ENCODE results near the gene ODAD3.

ODAD3 gene

GRCh38 chr19:11405846-11406643 is 28.9 kb downstream of the ODAD3 start:
- CTCF ChIA-PET = interaction anchor here (1.0 to 2.4 kb wide), 10 partner anchors 12 to 76 kb away, joined by 3 to 9 read pairs (median 4); partner anchors contain the start of genes EPOR, ODAD3 and PRKCSH
- TF ChIP-seq CTCF (IDR thresholded peaks at IDR 0.05; ENCODE audit: control extremely low read depth, extremely low read depth, low read depth, missing control alignments) = peak; percentile 37
- POLR2A ChIA-PET = no interaction called here
- no peak for DNase-seq (ENCODE audit: extremely low spot score)

- CTCF ChIA-PET = interaction anchor here (1.2 to 2.2 kb wide), 2 partner anchors 22 to 24 kb away, joined by 4 to 8 read pairs; no protein-coding TSS in a partner anchor
- DNase-seq (ENCODE audit: extremely low spot score) = no peak
Measured at GRCh38 chr19:11404588-11405222, 30.2 kb downstream of the ODAD3 start.

GRCh38 chr19:11401808-11402543 is 32.9 kb downstream of the ODAD3 start:
- POLR2A ChIA-PET = interaction anchor here (0.6 kb wide), 1 partner anchor 33 kb away, joined by 3 read pairs; the partner anchor contains the start of gene ODAD3
- TF ChIP-seq CTCF (IDR thresholded peaks at IDR 0.05; ENCODE audit: control extremely low read depth, extremely low read depth, low read depth, missing control alignments) = no peak
- DNase-seq (ENCODE audit: extremely low spot score) = no peak
- CTCF ChIA-PET = interaction anchor here (1.2 to 2.9 kb wide), 3 partner anchors 9 to 21 kb away, joined by 3 to 10 read pairs (median 4); no protein-coding TSS in a partner anchor

More at GRCh38 chr19:11404588-11405222, 30.2 kb downstream of the ODAD3 start:
- POLR2A ChIA-PET = no interaction called here
- no peak for TF ChIP-seq CTCF (IDR thresholded peaks at IDR 0.05; ENCODE audit: control extremely low read depth, extremely low read depth, low read depth, missing control alignments)

- CTCF ChIA-PET = interaction anchor here (1.2 to 1.5 kb wide), 3 partner anchors 10 to 15 kb away, joined by 3 to 5 read pairs (median 4); no protein-coding TSS in a partner anchor
- no peak for TF ChIP-seq CTCF (IDR thresholded peaks at IDR 0.05; ENCODE audit: control extremely low read depth, extremely low read depth, low read depth, missing control alignments)
- DNase-seq (ENCODE audit: extremely low spot score) = no peak
- POLR2A ChIA-PET = interaction anchor here (0.6 kb wide), 1 partner anchor 530 kb away, joined by 3 read pairs; no protein-coding TSS in a partner anchor
Measured at GRCh38 chr19:11400798-11401197, 34.1 kb downstream of the ODAD3 start.

GRCh38 chr19:11399667-11400066 is 35.3 kb downstream of the ODAD3 start:
- peak; percentile 15 for DNase-seq (ENCODE audit: extremely low spot score)
- TF ChIP-seq CTCF (IDR thresholded peaks at IDR 0.05; ENCODE audit: control extremely low read depth, extremely low read depth, low read depth, missing control alignments) = no peak
- CTCF ChIA-PET = interaction anchor here (1.5 to 2.8 kb wide), 2 partner anchors 9 to 18 kb away, joined by 5 to 12 read pairs; no protein-coding TSS in a partner anchor
- POLR2A ChIA-PET = no interaction called here

GRCh38 chr19:11397089-11397610 is 37.8 kb downstream of the ODAD3 start:
- POLR2A ChIA-PET = no interaction called here
- CTCF ChIA-PET = no interaction called here
- peak; percentile 10 for DNase-seq (ENCODE audit: extremely low spot score)
- no peak for TF ChIP-seq CTCF (IDR thresholded peaks at IDR 0.05; ENCODE audit: control extremely low read depth, extremely low read depth, low read depth, missing control alignments)
